PC-9 (cell line): ENCODE measurements around the gene CSH2. TPM values are rescaled to one million over a fixed set of nuclear protein-coding genes. Genes with fewer than 3 reads are reported as not detected.

Source experiments
- BruUV-seq: library from RNA; stranded (reverse); fragments of 400-500 nt; replicated peaks from 2 replicates; lab custom pipeline; 2021; lab: Mats Ljungman, UMichigan
- CTCF ChIA-PET: fragments of 300-600 bp; sonication (Branson Sonifier 250); formaldehyde crosslinking; loops from one replicate; lab custom pipeline; 2022; ENCODE audit warnings: antibody characterized with exemption; lab: Charles Lee
- POLR2A ChIA-PET: fragments of 300-600 bp; sonication (Branson Sonifier 250); formaldehyde crosslinking; loops from one replicate; lab custom pipeline; 2022; ENCODE audit warnings: antibody characterized with exemption; ENCODE audit not compliant: unreplicated experiment; lab: Charles Lee
- DNase-seq, 2 experiments: peaks; one replicate each; pipeline versions ENCODE4 v3.0.0 to v3.0.0-alpha.2; 2015 to 2022; ENCODE audit warnings: mixed read lengths in 1 of 2
- H2AFZ ChIP-seq: fragments of 200-600 bp; sonication (generic); 2 replicates; pipeline ENCODE4 v1.8.1; 2017; ENCODE audit warnings: antibody characterized with exemption
- H3F3A ChIP-seq: fragments of 200-600 bp; sonication (generic); 2 replicates; pipeline ENCODE4 v1.8.1; 2017; ENCODE audit warnings: antibody characterized with exemption, mild to moderate bottlenecking, low read depth; ENCODE audit not compliant: insufficient read depth
- H3K27ac ChIP-seq: fragments of 200-600 bp; sonication (generic); 2 replicates; pipeline ENCODE4 v1.6.1; 2016; ENCODE audit warnings: mixed run types
- H3K27me3 ChIP-seq: fragments of 200-600 bp; sonication (generic); 2 replicates; pipeline ENCODE4 v1.6.1; 2016; ENCODE audit warnings: low read depth, mixed run types; ENCODE audit not compliant: insufficient read depth
- H3K36me3 ChIP-seq: fragments of 200-600 bp; sonication (generic); 2 replicates; pipeline ENCODE4 v1.6.1; 2016; ENCODE audit warnings: low read depth, mixed run types
- H3K4me1 ChIP-seq: fragments of 200-600 bp; sonication (generic); replicated peaks from 2 replicates; pipeline ENCODE4 v1.6.1; 2016; ENCODE audit warnings: mixed run types; ENCODE audit not compliant: insufficient read depth
- H3K4me2 ChIP-seq: fragments of 200-600 bp; sonication (generic); 2 replicates; pipeline ENCODE4 v1.6.1; 2017; ENCODE audit warnings: mixed run types
- H3K4me3 ChIP-seq: fragments of 200-600 bp; sonication (generic); 2 replicates; pipeline ENCODE4 v1.6.1; 2016; ENCODE audit warnings: mixed run types
- H3K79me2 ChIP-seq: fragments of 200-600 bp; sonication (generic); 2 replicates; pipeline ENCODE4 v1.6.1; 2017; ENCODE audit warnings: low read depth, mixed run types
- H3K9me2 ChIP-seq: fragments of 200-600 bp; sonication (generic); 2 replicates; pipeline ENCODE4 v1.8.1; 2017; ENCODE audit warnings: mild to moderate bottlenecking; ENCODE audit not compliant: insufficient read depth
- H3K9me3 ChIP-seq: fragments of 200-600 bp; sonication (generic); 2 replicates; pipeline ENCODE4 v1.8.1; 2016; ENCODE audit warnings: low read depth; ENCODE audit not compliant: insufficient read depth
- H4K20me1 ChIP-seq: fragments of 200-600 bp; sonication (generic); 2 replicates; pipeline ENCODE4 v1.8.1; 2017; ENCODE audit not compliant: insufficient read depth
- CTCF ChIP-seq: fragments of 200-600 bp; sonication (generic); conservative IDR thresholded peaks from 2 replicates; pipeline ENCODE4 v1.6.1; 2017; ENCODE audit warnings: mixed run types, antibody characterized with exemption, mild to moderate bottlenecking, moderate library complexity
- EZH2 ChIP-seq: fragments of 200-600 bp; sonication (generic); IDR thresholded peaks from 2 replicates; pipeline ENCODE4 v1.8.0; 2017; ENCODE audit warnings: antibody characterized with exemption, low read depth
- intact Hi-C: fragments of 100-400 bp; cut with micrococcal nuclease; formaldehyde crosslinking; loops from one replicate; pipeline ENCODE4 v1.10.0; 2022; ENCODE audit not compliant: unreplicated experiment
- total RNA-seq: library from RNA; stranded (reverse); gene quantifications from 2 replicates; pipeline ENCODE4 v1.2.3, GENCODE V29; 2021

The CSH2 gene
- total RNA-seq, 1 experiment from 2014 or later, result not detected

GRCh38 chr17:63833741-63834373 lies 39.6 kb downstream of the CSH2 start:
- H4K20me1 ChIP-seq, result peaks cover 12% of the 10 kb centered on the region
- intact Hi-C loops, result no loop called here
- no peak overlapping the region for H3K4me2 ChIP-seq
- peaks cover 15% of the 10 kb centered on the region for H3K4me1 ChIP-seq
- H3K27me3 ChIP-seq, result no peaks in the 10 kb centered on the region
- DNase-seq, result no peak
- no peak for TF ChIP-seq EZH2
- no peak for TF ChIP-seq CTCF
- no peaks in the 10 kb centered on the region for H3K9me2 ChIP-seq
- no peak overlapping the region for H3K4me3 ChIP-seq
- H2AFZ ChIP-seq, result no peak overlapping the region
- no TSS peak for BruUV-seq
- POLR2A ChIA-PET, result interaction anchor here (0.7 kb wide), 1 partner anchor 55 kb away, joined by 3 read pairs; no protein-coding TSS in a partner anchor
- CTCF ChIA-PET, result no interaction called here
- H3K79me2 ChIP-seq, result peaks cover 41% of the 10 kb centered on the region
- peaks cover 26% of the 10 kb centered on the region for H3K36me3 ChIP-seq
- H3F3A ChIP-seq, result peaks cover 33% of the 10 kb centered on the region
- H3K9me3 ChIP-seq, result no peaks in the 10 kb centered on the region
- no peak overlapping the region for H3K27ac ChIP-seq

- peaks cover 31% of the 10 kb centered on the region for H3K36me3 ChIP-seq
- no peaks in the 10 kb centered on the region for H3K9me2 ChIP-seq
- H2AFZ ChIP-seq, result no peak overlapping the region
- DNase-seq, result no peak
- ChIA-PET CTCF (no interaction called here), POLR2A (no interaction called here)
- BruUV-seq, result no TSS peak
- no peak for TF ChIP-seq CTCF
- TF ChIP-seq EZH2, result no peak
- H3K4me3 ChIP-seq, result no peak overlapping the region
- H3K9me3 ChIP-seq, result no peaks in the 10 kb centered on the region
- H3K4me1 ChIP-seq, result peaks cover 15% of the 10 kb centered on the region
- H3K79me2 ChIP-seq, result peaks cover 41% of the 10 kb centered on the region
- H3F3A ChIP-seq, result peaks cover 34% of the 10 kb centered on the region
- peaks cover 16% of the 10 kb centered on the region for H4K20me1 ChIP-seq
- intact Hi-C loops, result no loop called here
- H3K4me2 ChIP-seq, result no peak overlapping the region
- H3K27me3 ChIP-seq, result no peaks in the 10 kb centered on the region
- no peak overlapping the region for H3K27ac ChIP-seq
These were observed 40.3 kb downstream of the CSH2 start for GRCh38 chr17:63833026-63833740.

GRCh38 chr17:63832455-63832854 lies 41.0 kb downstream of the CSH2 start:
- no TSS peak for BruUV-seq
- POLR2A ChIA-PET, result no interaction called here
- Histone ChIP-seq H2AFZ (no peak overlapping the region), H3K36me3 (peaks cover 31% of the 10 kb centered on the region), H3K4me2 (no peak overlapping the region), H3K27ac (no peak overlapping the region), H3K4me3 (no peak overlapping the region), H4K20me1 (peaks cover 10% of the 10 kb centered on the region; the same call in 1 of the 2 replicates), H3K27me3 (no peaks in the 10 kb centered on the region), H3K79me2 (peaks cover 40% of the 10 kb centered on the region), H3K9me3 (no peaks in the 10 kb centered on the region), H3K4me1 (peaks cover 10% of the 10 kb centered on the region), H3K9me2 (no peaks in the 10 kb centered on the region), H3F3A (peaks cover 34% of the 10 kb centered on the region)
- CTCF ChIA-PET, result no interaction called here
- DNase-seq, result no peak
- TF ChIP-seq CTCF (no peak), EZH2 (no peak)
- intact Hi-C loops, result no loop called here
